Colonic mucosa (tissue), 4 donors: ENCODE data around the gene JAZF1. TPM values are rescaled to one million over a fixed set of nuclear protein-coding genes. Genes with fewer than 3 reads are reported as not detected.

Source experiments
- DNase-seq: peaks from one replicate; pipeline ENCODE4 v3.0.0-alpha.2; 2020
- H3K27ac ChIP-seq: fragments of 200-600 bp; one replicate; pipeline ENCODE4 v1.8.0; 2021
- H3K27me3 ChIP-seq: fragments of 200-600 bp; one replicate; pipeline ENCODE4 v1.8.0; 2021
- H3K36me3 ChIP-seq: fragments of 200-600 bp; one replicate; pipeline ENCODE4 v1.8.0; 2021
- H3K4me1 ChIP-seq: fragments of 200-600 bp; one replicate; pipeline ENCODE4 v1.8.0; 2021; ENCODE audit warnings: mild to moderate bottlenecking
- H3K4me3 ChIP-seq: fragments of 200-600 bp; one replicate; pipeline ENCODE4 v1.8.0; 2021
- H3K9ac ChIP-seq, 2 donors: one replicate each; pipeline ENCODE4 v1.7.0; 2013; ENCODE audit warnings: control low read depth in 2 of 2, low read depth in 2 of 2, low read length in 2 of 2
- H3K9me3 ChIP-seq: fragments of 200-600 bp; one replicate; pipeline ENCODE4 v1.8.0; 2021
- intact Hi-C: fragments of 100-400 bp; cut with DNase I; formaldehyde crosslinking; loops from one replicate; pipeline ENCODE4 v1.14.1; 2022
- total RNA-seq, 2 donors: library from RNA; stranded (reverse); fragmentation: NEBNext Ultra II Directional in 1 of 2; extraction: Animal tissue kit (Norgen Biotek cat#: 25700) in 1 of 2; gene quantifications; one replicate each; pipeline ENCODE4 v1.2.1, GENCODE V29; 2021
- TF ChIP-seq, protein P1 (sequence below): fragments of 200-600 bp; IDR thresholded peaks from one replicate; pipeline ENCODE4 v1.8.0; 2022; ENCODE audit warnings: antibody characterized with exemption, mild to moderate bottlenecking
- donor health status: healthy.
- donor health status: DM: no; HTN: no; CAD: no.
- donor health status: DM: no; HTN: no; CAD: no.

Gene JAZF1
- total RNA-seq, 2 donors from 2014 or later: 1.8 to 10.1 TPM

DNA sequence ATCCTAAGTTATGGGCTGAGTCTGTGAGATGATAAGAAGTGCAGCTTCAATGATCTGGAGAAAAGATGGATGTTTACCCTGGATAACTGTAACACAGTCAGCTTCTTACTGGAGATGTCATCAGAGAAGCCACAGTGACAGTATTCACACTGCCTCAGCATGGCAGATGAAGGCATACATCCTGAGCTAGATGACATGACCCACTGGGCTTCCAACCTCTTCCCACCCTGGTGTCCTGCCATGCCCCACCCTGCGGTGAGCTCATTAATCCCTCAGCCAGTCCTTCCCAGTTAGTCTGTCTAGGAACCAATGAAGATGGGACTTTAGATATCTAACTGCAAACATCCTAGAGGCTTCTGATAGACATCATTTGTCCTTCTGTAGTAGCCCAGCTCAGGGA, 226.8 kb downstream of the JAZF1 start:
- intact Hi-C loops: no loop called here
- H3K4me3 ChIP-seq: no peak overlapping the region
- H3K4me1 ChIP-seq: no peaks in the 10 kb centered on the region
- no peak for DNase-seq
- no peaks in the 10 kb centered on the region for H3K27me3 ChIP-seq
- TF ChIP-seq, protein P1, sequence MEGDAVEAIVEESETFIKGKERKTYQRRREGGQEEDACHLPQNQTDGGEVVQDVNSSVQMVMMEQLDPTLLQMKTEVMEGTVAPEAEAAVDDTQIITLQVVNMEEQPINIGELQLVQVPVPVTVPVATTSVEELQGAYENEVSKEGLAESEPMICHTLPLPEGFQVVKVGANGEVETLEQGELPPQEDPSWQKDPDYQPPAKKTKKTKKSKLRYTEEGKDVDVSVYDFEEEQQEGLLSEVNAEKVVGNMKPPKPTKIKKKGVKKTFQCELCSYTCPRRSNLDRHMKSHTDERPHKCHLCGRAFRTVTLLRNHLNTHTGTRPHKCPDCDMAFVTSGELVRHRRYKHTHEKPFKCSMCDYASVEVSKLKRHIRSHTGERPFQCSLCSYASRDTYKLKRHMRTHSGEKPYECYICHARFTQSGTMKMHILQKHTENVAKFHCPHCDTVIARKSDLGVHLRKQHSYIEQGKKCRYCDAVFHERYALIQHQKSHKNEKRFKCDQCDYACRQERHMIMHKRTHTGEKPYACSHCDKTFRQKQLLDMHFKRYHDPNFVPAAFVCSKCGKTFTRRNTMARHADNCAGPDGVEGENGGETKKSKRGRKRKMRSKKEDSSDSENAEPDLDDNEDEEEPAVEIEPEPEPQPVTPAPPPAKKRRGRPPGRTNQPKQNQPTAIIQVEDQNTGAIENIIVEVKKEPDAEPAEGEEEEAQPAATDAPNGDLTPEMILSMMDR: no peak
- H3K36me3 ChIP-seq: no peaks in the 10 kb centered on the region
- no peak overlapping the region for H3K27ac ChIP-seq
- no peak overlapping the region for H3K9ac ChIP-seq
- no peaks in the 10 kb centered on the region for H3K9me3 ChIP-seq

DNA sequence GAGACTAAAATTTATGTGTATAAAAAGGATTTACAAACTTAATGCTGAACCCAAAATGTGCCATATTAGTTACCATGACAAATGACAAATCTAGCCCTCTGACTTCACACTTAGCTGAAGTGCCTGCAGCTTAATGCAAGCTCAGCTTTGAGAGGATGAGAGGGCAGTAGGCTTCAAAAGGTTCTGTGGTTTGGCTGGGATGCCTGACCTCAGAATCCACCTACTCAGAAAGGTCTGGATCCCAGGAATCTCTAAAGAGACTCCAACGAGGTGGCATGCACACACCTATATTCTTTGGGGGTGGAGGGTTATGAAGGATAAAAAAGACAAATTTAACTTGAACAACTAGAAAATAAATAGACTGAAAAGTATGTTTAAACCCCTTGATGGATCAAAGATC, 227.2 kb downstream of the JAZF1 start:
- Histone ChIP-seq H3K4me3 (no peak overlapping the region), H3K9ac (no peak overlapping the region), H3K27ac (no peak overlapping the region), H3K27me3 (no peaks in the 10 kb centered on the region), H3K9me3 (no peaks in the 10 kb centered on the region), H3K4me1 (no peaks in the 10 kb centered on the region), H3K36me3 (no peaks in the 10 kb centered on the region)
- no peak for DNase-seq
- intact Hi-C loops: no loop called here
- TF ChIP-seq, protein P1: no peak

DNA sequence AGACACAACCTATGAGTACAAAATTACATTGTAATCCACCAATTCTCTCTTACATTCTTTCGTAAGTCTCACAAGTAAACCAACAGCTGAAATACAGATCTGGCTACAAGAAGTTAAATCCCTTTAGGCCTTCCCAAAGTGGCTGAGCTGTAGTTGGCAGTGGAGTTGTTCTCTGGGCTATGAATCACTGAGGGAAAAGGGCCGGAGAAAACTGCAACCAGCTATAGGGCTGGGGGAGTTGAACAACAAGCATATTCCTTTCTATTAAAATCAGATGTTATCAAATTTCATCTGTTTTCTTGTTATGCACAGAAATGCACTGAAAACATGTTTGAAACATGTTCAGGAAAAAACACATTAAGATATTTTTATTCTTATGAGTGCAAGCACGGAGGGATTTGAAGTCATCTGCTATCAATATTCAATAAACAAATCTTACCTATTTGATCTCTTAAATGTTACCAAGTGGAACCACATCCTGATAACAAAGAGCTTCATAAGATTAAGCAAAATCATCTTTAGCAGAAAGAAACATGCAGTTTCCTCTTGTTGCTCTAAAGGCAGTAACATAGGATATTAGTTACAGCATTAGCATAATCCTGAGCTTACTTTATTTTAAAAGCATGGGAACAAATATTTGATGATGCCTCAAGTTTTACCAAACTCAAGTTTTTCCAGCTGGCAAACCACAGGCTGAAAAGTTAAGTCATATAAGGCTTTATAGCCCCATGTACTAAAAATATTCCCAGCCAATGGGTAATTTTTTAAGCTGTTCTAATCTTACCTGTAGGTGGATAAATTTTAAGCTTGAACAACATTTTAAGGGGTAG, 227.9 kb downstream of the JAZF1 start:
- Histone ChIP-seq H3K27ac (no peak overlapping the region), H3K4me3 (no peak overlapping the region), H3K36me3 (no peaks in the 10 kb centered on the region), H3K9me3 (no peaks in the 10 kb centered on the region), H3K4me1 (no peaks in the 10 kb centered on the region), H3K27me3 (no peaks in the 10 kb centered on the region), H3K9ac (no peak overlapping the region)
- intact Hi-C loops: no loop called here
- no peak for DNase-seq
- TF ChIP-seq, protein P1: no peak

DNA sequence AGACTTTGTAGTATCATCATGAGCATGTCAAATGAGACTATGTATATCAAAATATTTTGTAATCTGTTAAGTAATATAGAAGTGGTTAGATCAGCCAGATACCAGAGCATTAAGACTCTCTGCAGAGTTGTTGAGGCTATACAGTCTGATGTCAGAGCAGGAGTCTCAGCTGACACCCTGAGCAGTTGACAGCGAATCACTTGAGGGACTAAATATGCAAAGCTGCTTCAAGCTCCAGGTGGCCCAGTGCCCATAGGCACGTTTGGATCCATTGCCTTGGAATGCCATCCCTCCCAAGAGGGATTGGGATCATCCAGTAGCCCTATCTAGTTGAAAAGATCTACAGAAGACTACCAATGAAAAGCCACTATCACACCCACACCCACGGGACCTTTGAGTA, 230.5 kb downstream of the JAZF1 start:
- no peak for DNase-seq
- TF ChIP-seq, protein P1: no peak
- H3K9ac ChIP-seq: no peak overlapping the region
- H3K4me3 ChIP-seq: no peak overlapping the region
- no peaks in the 10 kb centered on the region for H3K27me3 ChIP-seq
- intact Hi-C loops: no loop called here
- no peaks in the 10 kb centered on the region for H3K9me3 ChIP-seq
- H3K36me3 ChIP-seq: no peaks in the 10 kb centered on the region
- H3K27ac ChIP-seq: no peak overlapping the region
- H3K4me1 ChIP-seq: no peaks in the 10 kb centered on the region

DNA sequence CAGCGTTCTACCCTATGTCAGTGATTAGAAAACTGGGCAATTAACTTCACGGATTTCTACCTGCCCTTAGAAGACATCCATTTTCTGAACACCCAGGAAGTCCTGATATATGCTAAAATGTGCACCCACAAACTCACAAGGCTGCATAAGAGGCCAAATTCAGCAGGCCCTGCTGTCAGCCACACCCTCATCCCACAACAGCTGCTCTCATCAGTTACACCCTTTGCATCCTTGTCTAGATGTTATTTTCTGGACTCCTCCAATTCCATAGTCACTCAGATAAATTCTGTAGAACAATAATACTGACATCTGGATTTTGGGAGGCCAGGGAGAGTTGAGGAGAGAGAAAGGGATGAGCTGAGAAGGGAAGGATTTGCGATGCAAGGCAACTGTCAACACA, 231.7 kb downstream of the JAZF1 start:
- TF ChIP-seq, protein P1: no peak
- Histone ChIP-seq H3K4me3 (no peak overlapping the region), H3K36me3 (no peaks in the 10 kb centered on the region), H3K27ac (no peak overlapping the region), H3K9ac (no peak overlapping the region), H3K4me1 (peaks cover 2% of the 10 kb centered on the region), H3K9me3 (no peaks in the 10 kb centered on the region), H3K27me3 (no peaks in the 10 kb centered on the region)
- no peak for DNase-seq
- intact Hi-C loops: no loop called here
